HG02571 (cell line): ENCODE results near the gene RBM6.
"Not testable (repeated sequence)": the region's sequence is repeated elsewhere in the genome, so short reads cannot be mapped to it uniquely, and the experiment has no call there.

Experiments
- ATAC-seq: cut with Tn5 transposase; IDR thresholded peaks from one replicate; pipeline ENCODE4 v1.9.1; 2021; ENCODE audit warnings: mild to moderate bottlenecking, moderate library complexity; ENCODE audit not compliant: unreplicated experiment

RBM6 gene

GRCh38 chr3:49912881-49913281, 27.1 kb upstream of the RBM6 start:
- no peak for ATAC-seq

GRCh38 chr3:49914906-49915305, 25.0 kb upstream of the RBM6 start:
- ATAC-seq, result no peak

- ATAC-seq, result no peak
These were observed 23.3 kb upstream of the RBM6 start for GRCh38 chr3:49916686-49917085.

GRCh38 chr3:49917806-49918590, 22.0 kb upstream of the RBM6 start:
- not testable (repeated sequence) for ATAC-seq

- ATAC-seq, result no peak
These were observed 15.3 kb upstream of the RBM6 start for GRCh38 chr3:49924683-49925082.

- ATAC-seq, result no peak
These were observed 14.5 kb upstream of the RBM6 start for GRCh38 chr3:49925485-49925884.

GRCh38 chr3:49926117-49926728, 13.7 kb upstream of the RBM6 start:
- no peak for ATAC-seq

GRCh38 chr3:49927798-49928197, 12.2 kb upstream of the RBM6 start:
- no peak for ATAC-seq

GRCh38 chr3:49928481-49929017, 11.4 kb upstream of the RBM6 start:
- ATAC-seq, result no peak

- ATAC-seq, result peak; percentile 81
These were observed 10.4 kb upstream of the RBM6 start, which contains the start of gene MON1A for GRCh38 chr3:49929291-49930167. Gene MON1A, minus strand, starts transcription at chr3:49929811. Its CDS starts 16,465 bp downstream, at chr3:49913346.

GRCh38 chr3:49930168-49930690, 9.7 kb upstream of the RBM6 start:
- ATAC-seq, result no peak

- no peak for ATAC-seq
These were observed 9.0 kb upstream of the RBM6 start for GRCh38 chr3:49930922-49931321.

GRCh38 chr3:49932281-49932680, 7.7 kb upstream of the RBM6 start:
- ATAC-seq, result not testable (repeated sequence)

GRCh38 chr3:49937090-49937489, 2.9 kb upstream of the RBM6 start:
- no peak for ATAC-seq

- ATAC-seq, result no peak
These were observed 808 bp downstream of the RBM6 start for GRCh38 chr3:49940667-49941249.

- no peak for ATAC-seq
These were observed 2.7 kb downstream of the RBM6 start for GRCh38 chr3:49942651-49943050.

- no peak for ATAC-seq
These were observed 13.0 kb downstream of the RBM6 start for GRCh38 chr3:49952924-49953323.

GRCh38 chr3:49955636-49956035, 15.7 kb downstream of the RBM6 start:
- no peak for ATAC-seq

- no peak for ATAC-seq
These were observed 26.4 kb downstream of the RBM6 start for GRCh38 chr3:49966233-49966942.

- ATAC-seq, result no peak
These were observed 27.3 kb downstream of the RBM6 start for GRCh38 chr3:49967291-49967690.
